Epithelial cell of proximal tubule (primary cell): Measurements from ENCODE around the gene CCDC85C. TPM values are rescaled to one million over a fixed set of nuclear protein-coding genes. Genes with fewer than 3 reads are reported as not detected.

Source experiments
- total RNA-seq: library from RNA; depleted of rRNA; stranded (reverse); fragments of >200 nt; gene quantifications from 2 replicates; pipeline ENCODE4 v1.2.3, GENCODE V29; 2015

Gene CCDC85C
- total RNA-seq, 1 donor from 2014 or later = 29.6 TPM

Other genes with a start within 250 kb of the CCDC85C start
- 44.3 and 48.5 TPM in 2 replicates for gene SETD3, start 123.3 kb downstream of the CCDC85C start, total RNA-seq
- 8.4 and 11.3 TPM in 2 replicates for gene CCNK, start 122.8 kb downstream of the CCDC85C start, total RNA-seq
- gene HHIPL1, start 40.9 kb upstream of the CCDC85C start, total RNA-seq = 0.87 and 4.9 TPM in 2 replicates
- under 0.01 TPM in 1 of 2 replicates, not detected in the other for gene CYP46A1, start 80.1 kb upstream of the CCDC85C start, total RNA-seq
- 10.1 and 25.1 TPM in 2 replicates for gene EML1, start 189.2 kb upstream of the CCDC85C start, total RNA-seq